Adrenal gland (tissue), 5 donors: ENCODE results near the gene FARS2.

ENCODE experiments used
- POLR2A ChIP-seq, 2 donors: fragments of 450-650 bp; IDR thresholded peaks; one replicate each; pipeline ENCODE4 v1.6.1; 2017; ENCODE audit warnings: antibody characterized with exemption in 2 of 2, mild to moderate bottlenecking in 2 of 2, moderate library complexity in 1 of 2
- TF ChIP-seq, protein P1 (sequence below), 6 experiments: fragments of 450-650 bp in 4 of 6; fragments of 200-600 bp in 2 of 6; sonication (generic) in 1 of 6; IDR thresholded peaks; 1 replicate in 5 of 6; 2 replicates in 1 of 6; pipeline versions ENCODE4 v1.5.1 to v1.8.0; 2016 to 2021; ENCODE audit warnings: antibody characterized with exemption in 6 of 6, mild to moderate bottlenecking in 2 of 6, moderate library complexity in 1 of 6
- donor health status: DM: no; HTN: no; CAD: no.

DNA sequence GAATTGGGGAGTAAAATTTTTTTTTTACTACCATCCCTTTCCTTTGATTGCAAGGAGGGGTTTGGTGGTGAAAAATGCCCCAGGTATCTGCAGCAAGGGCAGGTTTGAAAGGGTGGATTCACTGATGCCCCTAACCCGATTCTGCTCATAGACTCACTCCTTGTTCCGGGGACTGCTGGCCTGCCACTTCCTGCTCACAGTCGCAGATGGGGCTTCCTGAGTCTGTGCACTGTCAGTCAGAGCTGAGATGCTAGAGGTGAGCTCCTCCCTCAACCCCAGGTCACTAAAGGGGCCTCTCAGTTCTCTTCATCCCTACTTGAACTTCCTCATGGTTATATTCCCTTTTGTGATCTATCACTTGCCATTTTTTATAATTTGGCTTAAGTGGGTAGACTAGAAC is 357.9 kb downstream of the FARS2 start:
- no peak for TF ChIP-seq POLR2A (IDR thresholded peaks at IDR 0.05)
- TF ChIP-seq, protein P1, sequence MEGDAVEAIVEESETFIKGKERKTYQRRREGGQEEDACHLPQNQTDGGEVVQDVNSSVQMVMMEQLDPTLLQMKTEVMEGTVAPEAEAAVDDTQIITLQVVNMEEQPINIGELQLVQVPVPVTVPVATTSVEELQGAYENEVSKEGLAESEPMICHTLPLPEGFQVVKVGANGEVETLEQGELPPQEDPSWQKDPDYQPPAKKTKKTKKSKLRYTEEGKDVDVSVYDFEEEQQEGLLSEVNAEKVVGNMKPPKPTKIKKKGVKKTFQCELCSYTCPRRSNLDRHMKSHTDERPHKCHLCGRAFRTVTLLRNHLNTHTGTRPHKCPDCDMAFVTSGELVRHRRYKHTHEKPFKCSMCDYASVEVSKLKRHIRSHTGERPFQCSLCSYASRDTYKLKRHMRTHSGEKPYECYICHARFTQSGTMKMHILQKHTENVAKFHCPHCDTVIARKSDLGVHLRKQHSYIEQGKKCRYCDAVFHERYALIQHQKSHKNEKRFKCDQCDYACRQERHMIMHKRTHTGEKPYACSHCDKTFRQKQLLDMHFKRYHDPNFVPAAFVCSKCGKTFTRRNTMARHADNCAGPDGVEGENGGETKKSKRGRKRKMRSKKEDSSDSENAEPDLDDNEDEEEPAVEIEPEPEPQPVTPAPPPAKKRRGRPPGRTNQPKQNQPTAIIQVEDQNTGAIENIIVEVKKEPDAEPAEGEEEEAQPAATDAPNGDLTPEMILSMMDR (IDR thresholded peaks at IDR 0.05): no peak
